Thoracic aorta (tissue), 2 donors: ENCODE data around the gene LDHD. TPM values are rescaled to one million over a fixed set of nuclear protein-coding genes. Genes with fewer than 3 reads are reported as not detected.

Source experiments
- ATAC-seq: fragments of 150-250 bp; one replicate; pipeline ENCODE4 v1.8.0; 2017; ENCODE audit warnings: low read depth; ENCODE audit not compliant: insufficient number of reproducible peaks, low FRiP score
- DNase-seq: peaks from one replicate; pipeline ENCODE4 v3.0.0-alpha.2; 2020; ENCODE audit warnings: low spot score
- H3K27ac ChIP-seq, 2 donors: fragments of 200-600 bp; sonication (generic); 1 replicate in 1 of 2; 2 replicates in 1 of 2; pipeline ENCODE4 v1.5.1; 2016; ENCODE audit warnings: mild to moderate bottlenecking in 2 of 2, moderate library complexity in 2 of 2
- H3K27me3 ChIP-seq: fragments of 200-600 bp; sonication (generic); replicated peaks from 2 replicates; pipeline ENCODE4 v1.6.0; 2016; ENCODE audit warnings: mild to moderate bottlenecking; ENCODE audit not compliant: insufficient read depth
- H3K36me3 ChIP-seq: fragments of 200-600 bp; sonication (generic); one replicate; pipeline ENCODE4 v1.5.1; 2016
- H3K4me1 ChIP-seq, 2 donors: fragments of 200-600 bp; sonication (generic); 1 replicate in 1 of 2; 2 replicates in 1 of 2; pipeline versions ENCODE4 v1.5.1 to v1.6.0; 2016; ENCODE audit warnings: low read depth in 2 of 2, mild to moderate bottlenecking in 1 of 2; ENCODE audit not compliant: control insufficient read depth in 1 of 2
- H3K4me3 ChIP-seq: fragments of 200-600 bp; sonication (generic); 2 replicates; pipeline ENCODE4 v1.5.1; 2016; ENCODE audit warnings: mild to moderate bottlenecking
- H3K9me3 ChIP-seq: fragments of 200-600 bp; sonication (generic); 2 replicates; pipeline ENCODE4 v1.5.1; 2016
- CTCF ChIP-seq: fragments of 200-600 bp; sonication (generic); IDR thresholded peaks from one replicate; pipeline ENCODE4 v1.5.1; 2019; ENCODE audit warnings: antibody characterized with exemption
- total RNA-seq, 2 donors: library from RNA; depleted of rRNA; stranded (reverse); fragments of >200 nt; gene quantifications; one replicate each; pipeline versions ENCODE4 v1.1.0 to v1.2.3, GENCODE V29; 2016

LDHD gene
- total RNA-seq, 2 donors from 2014 or later: 7.2 to 14.1 TPM

DNA sequence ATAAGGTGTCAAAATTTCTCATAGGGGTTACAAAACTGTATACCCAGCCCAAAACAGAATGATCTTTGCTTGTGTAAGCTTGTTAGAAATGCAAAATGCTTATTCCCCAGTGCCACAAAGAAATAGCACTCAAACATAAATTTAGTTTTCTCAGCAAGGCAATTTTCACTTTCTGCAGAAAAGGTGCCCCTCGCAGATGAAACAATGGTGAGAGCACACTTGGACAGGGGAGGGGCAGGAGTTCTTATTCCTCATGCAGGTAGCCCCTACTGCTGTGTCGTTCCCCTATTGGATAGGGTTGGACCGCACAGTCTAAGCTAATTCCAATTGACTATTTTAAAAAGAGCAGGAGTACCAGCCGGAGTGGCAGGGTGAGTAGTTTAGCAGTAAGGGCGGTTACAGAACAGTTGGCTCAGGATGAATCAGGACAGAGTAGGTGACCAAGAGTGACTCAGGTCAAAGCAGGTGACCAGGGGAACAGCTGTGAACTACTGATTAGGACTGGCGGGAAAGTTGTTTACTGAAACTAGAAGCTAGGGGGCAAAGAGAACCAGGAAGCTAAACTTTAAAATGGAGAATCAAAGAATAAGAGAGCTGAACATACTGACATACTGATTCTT is 5.5 kb upstream of the LDHD start:
- Histone ChIP-seq H3K36me3 (no peaks in the 10 kb centered on the region), H3K4me3 (no peak overlapping the region), H3K4me1 (no peaks in the 10 kb centered on the region), H3K9me3 (peaks cover 10% of the 10 kb centered on the region), H3K27ac (no peak overlapping the region), H3K27me3 (no peaks in the 10 kb centered on the region)
- no peak for TF ChIP-seq CTCF
- ATAC-seq (no peak), DNase-seq (no peak)

GRCh38 chr16:75120253-75120652 is 3.7 kb upstream of the LDHD start:
- no peak for TF ChIP-seq CTCF

DNA sequence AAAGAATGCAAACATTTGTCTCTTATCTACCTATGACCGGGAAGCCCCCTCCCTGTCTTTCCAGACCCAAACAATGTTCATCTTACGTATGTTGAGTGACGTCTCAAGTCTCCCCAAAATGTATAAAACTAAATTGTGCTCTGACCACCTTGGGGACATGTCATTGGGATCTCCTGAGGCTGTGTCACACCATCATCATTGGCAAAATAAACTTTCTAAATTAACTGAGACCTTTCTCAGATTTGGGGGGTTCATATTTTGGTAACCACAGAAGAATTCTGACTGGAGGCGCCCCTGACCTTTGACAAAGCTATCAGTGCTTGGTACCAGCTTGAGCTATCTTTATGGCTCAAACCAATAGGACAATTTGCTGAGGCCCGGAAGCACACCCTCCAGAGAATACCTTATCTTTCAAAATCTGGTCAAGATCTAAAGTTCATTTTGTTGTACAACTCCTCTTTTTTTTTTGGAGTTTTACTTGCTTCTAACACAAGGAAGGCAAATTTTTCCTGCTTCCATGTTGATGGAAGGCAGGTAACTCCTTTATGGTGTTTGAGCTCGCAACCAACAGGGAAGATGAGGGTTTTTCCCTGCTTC is 2.5 kb upstream of the LDHD start:
- no peak for ATAC-seq
- no peak for TF ChIP-seq CTCF
- DNase-seq: no peak

More at GRCh38 chr16:75120253-75120652, 3.7 kb upstream of the LDHD start:
- DNase-seq (no peak), ATAC-seq (no peak)
- Histone ChIP-seq H3K4me1 (peaks cover 9 to 12% of the 10 kb centered on the region in 2 donors), H3K27ac (no peak overlapping the region), H3K36me3 (no peaks in the 10 kb centered on the region), H3K27me3 (no peaks in the 10 kb centered on the region), H3K9me3 (peaks cover 10% of the 10 kb centered on the region), H3K4me3 (no peak overlapping the region)

GRCh38 chr16:75116911-75117245 is 298 bp upstream of the LDHD start:
- DNase-seq: no peak
- Histone ChIP-seq H3K36me3 (no peaks in the 10 kb centered on the region), H3K27me3 (no peaks in the 10 kb centered on the region), H3K4me1 (peaks cover 9 to 15% of the 10 kb centered on the region in 2 donors), H3K4me3 (peak overlapping the region; percentile 84), H3K9me3 (peaks cover 6% of the 10 kb centered on the region), H3K27ac (peak overlapping the region in 1 of 2 donors; percentile 5)
- no peak for TF ChIP-seq CTCF
- ATAC-seq: no peak

More for the DNA sequence above, 2.5 kb upstream of the LDHD start:
- Histone ChIP-seq H3K36me3 (no peaks in the 10 kb centered on the region), H3K27me3 (no peaks in the 10 kb centered on the region), H3K4me3 (no peak overlapping the region), H3K9me3 (peaks cover 10% of the 10 kb centered on the region), H3K4me1 (peaks cover 9 to 15% of the 10 kb centered on the region in 2 donors), H3K27ac (no peak overlapping the region)

DNA sequence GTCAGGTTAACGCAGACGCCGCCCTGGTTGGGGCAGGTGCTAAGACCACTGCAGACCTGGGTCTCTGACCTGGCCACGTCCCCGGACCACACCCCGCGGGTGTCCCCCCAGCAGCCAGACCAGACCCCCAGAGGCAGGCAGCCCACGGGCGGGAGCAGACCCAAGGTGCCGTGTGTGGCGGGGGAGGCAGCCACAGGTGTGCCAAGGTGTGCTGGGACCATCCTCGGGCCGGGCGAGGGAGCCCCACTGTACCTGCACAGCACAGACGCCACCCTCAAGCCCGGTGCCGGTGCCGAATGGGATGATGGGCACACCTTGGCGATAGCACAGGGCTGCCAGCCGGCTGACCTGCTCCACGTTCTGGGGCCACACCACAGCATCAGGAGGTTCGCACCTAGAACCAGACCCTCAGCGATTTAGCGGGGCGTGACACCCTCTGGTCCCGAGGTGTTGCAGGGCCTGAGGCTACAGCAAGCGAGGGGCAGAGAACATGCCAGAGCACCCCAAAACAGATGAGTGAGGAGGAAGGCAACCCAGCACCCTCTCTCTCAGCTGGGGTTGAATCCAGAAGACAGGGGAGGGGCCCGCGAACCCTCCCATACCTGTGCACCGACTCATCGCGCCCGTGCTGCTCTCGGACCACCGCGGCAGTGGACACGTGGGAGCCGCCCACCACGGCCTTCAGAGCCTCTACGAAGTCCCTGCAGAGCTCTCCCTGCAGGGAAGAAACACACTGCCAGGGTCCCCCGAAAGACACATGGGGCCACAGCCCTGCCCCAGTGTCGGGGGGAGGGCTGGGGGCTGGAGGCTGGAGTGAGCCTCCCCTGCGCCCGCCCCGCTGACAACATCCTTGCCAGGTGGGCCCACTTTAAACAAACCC is 1.4 kb downstream of the LDHD start:
- no peak for DNase-seq
- Histone ChIP-seq H3K36me3 (no peaks in the 10 kb centered on the region), H3K27ac (no peak overlapping the region), H3K4me1 (peaks cover 17 to 30% of the 10 kb centered on the region in 2 donors), H3K4me3 (peak overlapping the region; percentile 84), H3K27me3 (no peaks in the 10 kb centered on the region), H3K9me3 (no peaks in the 10 kb centered on the region)
- TF ChIP-seq CTCF: no peak
- ATAC-seq: no peak
